Ureter (tissue), 1 donor: ENCODE measurements around the gene TBCD. TPM values are rescaled to one million over a fixed set of nuclear protein-coding genes. Genes with fewer than 3 reads are reported as not detected.

ENCODE experiments used
- DNase-seq: peaks from one replicate; pipeline ENCODE4 v3.0.0-alpha.2; 2020; ENCODE audit warnings: low spot score
- total RNA-seq: library from RNA; stranded (reverse); gene quantifications from one replicate; pipeline ENCODE4 v1.2.4, GENCODE V29; 2023
- donor health status: DM: yes; HTN: yes; CAD: no.

TBCD gene
- total RNA-seq, 1 donor from 2014 or later, result 122 TPM

- DNase-seq, result no peak
Measured at GRCh38 chr17:82849076-82849945, 97.4 kb downstream of the TBCD start.

GRCh38 chr17:82851381-82851780, 99.5 kb downstream of the TBCD start:
- no peak for DNase-seq

GRCh38 chr17:82854226-82854625, 102.4 kb downstream of the TBCD start:
- DNase-seq, result no peak

- no peak for DNase-seq
Measured at GRCh38 chr17:82856361-82856760, 104.5 kb downstream of the TBCD start.

- peak; percentile 83 for DNase-seq
Measured at GRCh38 chr17:82858376-82859126, 106.7 kb downstream of the TBCD start.

GRCh38 chr17:82859431-82860403, 107.9 kb downstream of the TBCD start:
- DNase-seq, result peak; percentile 82

GRCh38 chr17:82860606-82861392, 108.9 kb downstream of the TBCD start:
- DNase-seq, result no peak

GRCh38 chr17:82861393-82861775, 109.5 kb downstream of the TBCD start:
- DNase-seq, result no peak

GRCh38 chr17:82862191-82862590, 110.3 kb downstream of the TBCD start:
- DNase-seq, result no peak

- no peak for DNase-seq
Measured at GRCh38 chr17:82862737-82863382, 111.0 kb downstream of the TBCD start.

- no peak for DNase-seq
Measured at GRCh38 chr17:82863383-82863940, 111.6 kb downstream of the TBCD start.

GRCh38 chr17:82863941-82864712, 112.3 kb downstream of the TBCD start:
- no peak for DNase-seq

- DNase-seq, result no peak
Measured at GRCh38 chr17:82864713-82865248, 112.9 kb downstream of the TBCD start.

GRCh38 chr17:82865274-82865673, 113.4 kb downstream of the TBCD start:
- no peak for DNase-seq

- DNase-seq, result no peak
Measured at GRCh38 chr17:82865774-82866395, 114.0 kb downstream of the TBCD start.

GRCh38 chr17:82866590-82867191, 114.8 kb downstream of the TBCD start:
- DNase-seq, result no peak

- no peak for DNase-seq
Measured at GRCh38 chr17:82867763-82868325, 116.0 kb downstream of the TBCD start.

GRCh38 chr17:82868715-82869131, 116.9 kb downstream of the TBCD start:
- DNase-seq, result no peak
